Right cardiac atrium (tissue), 5 donors: ENCODE measurements around the gene LRRC55. TPM values are rescaled to one million over a fixed set of nuclear protein-coding genes. Genes with fewer than 3 reads are reported as not detected.

Source experiments
- ATAC-seq, 2 donors: fragments of 200-7000 bp; cut with Tn5 transposase; one replicate each; pipeline versions ENCODE4 v1.8.0 to v1.9.1; 2020; ENCODE audit warnings: moderate library complexity in 2 of 2, mild to moderate bottlenecking in 1 of 2
- DNase-seq, 3 donors: peaks; one replicate each; pipeline ENCODE4 v3.0.0-alpha.2; 2020
- H3K27ac ChIP-seq: one replicate; pipeline ENCODE4 v1.5.1; 2013; ENCODE audit warnings: mild to moderate bottlenecking, low read length, control low read depth, moderate library complexity
- H3K27me3 ChIP-seq: one replicate; pipeline ENCODE4 v1.6.1; 2013; ENCODE audit not compliant: control insufficient read depth, insufficient read depth
- H3K4me1 ChIP-seq: one replicate; pipeline ENCODE4 v1.6.1; 2013; ENCODE audit warnings: low read length; ENCODE audit not compliant: control insufficient read depth, insufficient read depth
- H3K4me3 ChIP-seq: one replicate; pipeline ENCODE4 v1.5.1; 2013; ENCODE audit warnings: low read length, control low read depth
- H3K9me3 ChIP-seq: one replicate; pipeline ENCODE4 v1.6.1; 2013; ENCODE audit warnings: low read length; ENCODE audit not compliant: control insufficient read depth
- WGBS: extraction: QIAGEN DNeasy Blood & Tissue Kit; methylation state at CpG from one replicate; pipeline ENCODE4 v1.1.7; 2013; 5-methylcytosine and 5-hydroxymethylcytosine counted together
- intact Hi-C, 4 donors: fragments of 100-400 bp; cut with DNase I; formaldehyde crosslinking; loops; one replicate each; pipeline versions ENCODE4 v1.11.0 to v1.14.0; 2022 to 2023
- polyA plus RNA-seq: library from polyadenylated mRNA; stranded (reverse); fragments of 200-250 nt; gene quantifications from one replicate; pipeline ENCODE4 v1.2.3, GENCODE V29; 2013
- total RNA-seq, 4 donors: library from RNA; stranded (reverse); fragmentation: NEBNext Ultra II Directional; extraction: Animal tissue kit (Norgen Biotek cat#: 25700); gene quantifications; one replicate each; pipeline ENCODE4 v1.2.1, GENCODE V29; 2021
- donor health status: healthy with polysubstance abuse.
- donor health status: DM: no; HTN: yes; CAD: no.
- donor health status: DM: no; HTN: no; CAD: no.
- donor health status: DM: no; HTN: yes; CAD: no; lungs with severe emphysema.
- donor health status: DM: yes; HTN: yes; CAD: no.

LRRC55 gene
- total and polyA plus RNA-seq, 5 donors = 0.02 to 0.09 (median 0.09) TPM; not detected in 1

GRCh38 chr11:57223601-57224000 lies 41.8 kb downstream of the LRRC55 start:
- ATAC-seq (no peak), DNase-seq (no peak)
- Histone ChIP-seq H3K4me3 (no peak overlapping the region), H3K9me3 (no peaks in the 10 kb centered on the region), H3K27me3 (no peaks in the 10 kb centered on the region), H3K27ac (no peak overlapping the region), H3K4me1 (peaks cover 8% of the 10 kb centered on the region)
- 82% methylated on average over 3 of the region's 3 CpGs for WGBS
- intact Hi-C loops = no loop called here

- H3K27ac ChIP-seq = no peak overlapping the region
- no peak overlapping the region for H3K4me3 ChIP-seq
- no peaks in the 10 kb centered on the region for H3K27me3 ChIP-seq
- H3K9me3 ChIP-seq = no peaks in the 10 kb centered on the region
- 94% methylated on average over 2 of the region's 2 CpGs for WGBS
- intact Hi-C loops = no loop called here
- no peak for ATAC-seq
- peaks cover 6% of the 10 kb centered on the region for H3K4me1 ChIP-seq
- DNase-seq = no peak
Observed at GRCh38 chr11:57224128-57224527, 42.4 kb downstream of the LRRC55 start.

GRCh38 chr11:57224537-57224936 lies 42.8 kb downstream of the LRRC55 start:
- Histone ChIP-seq H3K4me3 (no peak overlapping the region), H3K27ac (no peak overlapping the region), H3K4me1 (peaks cover 2% of the 10 kb centered on the region), H3K9me3 (no peaks in the 10 kb centered on the region), H3K27me3 (no peaks in the 10 kb centered on the region)
- intact Hi-C loops = no loop called here
- ATAC-seq (no peak), DNase-seq (no peak)

- intact Hi-C loops = no loop called here
- peaks cover 2% of the 10 kb centered on the region for H3K4me1 ChIP-seq
- no peak for DNase-seq
- no peak overlapping the region for H3K27ac ChIP-seq
- no peaks in the 10 kb centered on the region for H3K9me3 ChIP-seq
- ATAC-seq = no peak
- H3K4me3 ChIP-seq = no peak overlapping the region
- H3K27me3 ChIP-seq = no peaks in the 10 kb centered on the region
- WGBS = 78% methylated on average over 3 of the region's 3 CpGs
Observed at GRCh38 chr11:57228600-57228999, 46.8 kb downstream of the LRRC55 start.

GRCh38 chr11:57230316-57230715 lies 48.6 kb downstream of the LRRC55 start:
- 47% methylated on average over 5 of the region's 5 CpGs for WGBS
- Histone ChIP-seq H3K9me3 (no peaks in the 10 kb centered on the region), H3K4me3 (no peak overlapping the region), H3K27me3 (no peaks in the 10 kb centered on the region), H3K4me1 (peaks cover 6% of the 10 kb centered on the region), H3K27ac (no peak overlapping the region)
- ATAC-seq (peak in 1 of 2 donors; percentile 21), DNase-seq (no peak)
- intact Hi-C loops = no loop called here

GRCh38 chr11:57230791-57231538 lies 49.2 kb downstream of the LRRC55 start:
- Histone ChIP-seq H3K4me1 (peaks cover 6% of the 10 kb centered on the region), H3K27me3 (no peaks in the 10 kb centered on the region), H3K4me3 (no peak overlapping the region), H3K9me3 (no peaks in the 10 kb centered on the region), H3K27ac (no peak overlapping the region)
- DNase-seq = peak; percentile 59 to 80 (median 68)
- ATAC-seq = peak; percentile 74 to 89
- intact Hi-C loops = no loop called here
- 30% methylated on average over 18 of the region's 18 CpGs for WGBS

DNA sequence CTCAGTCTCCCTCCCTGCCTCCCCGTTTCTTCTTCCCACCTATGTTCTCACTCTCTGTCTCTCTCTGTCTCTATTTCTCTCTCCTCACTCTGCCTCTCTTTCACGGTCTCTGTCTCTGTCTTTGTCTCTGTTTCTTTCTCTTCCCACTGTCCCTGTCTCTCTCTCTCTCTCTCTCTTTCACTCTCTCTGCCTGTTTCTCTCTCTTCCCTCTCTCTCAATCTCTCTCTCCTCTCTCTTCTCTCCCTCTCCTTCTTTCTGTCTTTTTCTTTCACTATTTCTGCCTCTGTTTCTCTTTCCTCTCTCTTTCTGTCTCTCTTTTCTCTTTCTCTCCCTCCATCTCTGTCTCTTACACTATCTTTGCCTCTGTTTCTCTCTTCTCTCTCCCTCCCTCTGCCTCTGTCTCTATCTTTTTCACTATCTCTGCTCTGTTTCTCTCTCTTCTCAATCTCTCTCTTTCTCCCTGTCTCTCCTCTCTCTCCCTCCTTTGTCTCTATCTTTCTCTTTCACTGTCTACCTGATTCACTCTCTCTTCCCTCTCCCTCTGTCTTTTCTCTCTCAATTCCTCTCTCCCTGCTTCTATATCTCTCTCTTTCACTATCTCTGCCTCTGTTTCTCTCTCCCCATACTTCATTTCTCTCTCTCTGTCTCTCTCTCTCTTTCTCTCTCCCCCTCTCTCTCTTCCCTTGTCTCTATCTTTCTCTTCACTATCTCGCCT lies 49.9 kb downstream of the LRRC55 start:
- no peak for ATAC-seq
- Histone ChIP-seq H3K9me3 (no peaks in the 10 kb centered on the region), H3K27me3 (no peaks in the 10 kb centered on the region), H3K27ac (no peak overlapping the region), H3K4me1 (peaks cover 6% of the 10 kb centered on the region), H3K4me3 (no peak overlapping the region)
- no peak for DNase-seq
- intact Hi-C loops = no loop called here
- WGBS = 43% methylated on average over 3 of the region's 3 CpGs

DNA sequence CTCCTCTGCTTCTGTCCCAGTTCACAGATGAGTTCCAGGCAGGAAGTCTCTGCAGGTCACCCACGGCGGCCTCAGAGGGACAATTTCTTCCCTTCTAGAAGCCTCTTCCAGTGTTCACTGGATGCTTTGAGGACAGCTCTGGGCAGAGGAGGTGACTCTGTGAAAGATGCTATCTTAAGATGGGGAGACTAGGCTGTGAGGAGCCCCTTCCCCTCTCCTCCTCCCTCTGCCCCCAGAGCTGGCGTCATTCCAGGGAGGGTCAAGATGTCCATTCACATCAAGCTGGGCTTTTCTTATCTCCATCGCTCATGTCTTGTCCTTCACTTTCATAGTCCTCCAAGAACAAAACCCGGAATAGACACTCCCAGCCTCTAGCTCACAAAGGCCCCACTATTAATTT lies 51.9 kb downstream of the LRRC55 start:
- H3K27ac ChIP-seq = no peak overlapping the region
- H3K27me3 ChIP-seq = no peaks in the 10 kb centered on the region
- WGBS = 40% methylated on average over 5 of the region's 5 CpGs

DNA sequence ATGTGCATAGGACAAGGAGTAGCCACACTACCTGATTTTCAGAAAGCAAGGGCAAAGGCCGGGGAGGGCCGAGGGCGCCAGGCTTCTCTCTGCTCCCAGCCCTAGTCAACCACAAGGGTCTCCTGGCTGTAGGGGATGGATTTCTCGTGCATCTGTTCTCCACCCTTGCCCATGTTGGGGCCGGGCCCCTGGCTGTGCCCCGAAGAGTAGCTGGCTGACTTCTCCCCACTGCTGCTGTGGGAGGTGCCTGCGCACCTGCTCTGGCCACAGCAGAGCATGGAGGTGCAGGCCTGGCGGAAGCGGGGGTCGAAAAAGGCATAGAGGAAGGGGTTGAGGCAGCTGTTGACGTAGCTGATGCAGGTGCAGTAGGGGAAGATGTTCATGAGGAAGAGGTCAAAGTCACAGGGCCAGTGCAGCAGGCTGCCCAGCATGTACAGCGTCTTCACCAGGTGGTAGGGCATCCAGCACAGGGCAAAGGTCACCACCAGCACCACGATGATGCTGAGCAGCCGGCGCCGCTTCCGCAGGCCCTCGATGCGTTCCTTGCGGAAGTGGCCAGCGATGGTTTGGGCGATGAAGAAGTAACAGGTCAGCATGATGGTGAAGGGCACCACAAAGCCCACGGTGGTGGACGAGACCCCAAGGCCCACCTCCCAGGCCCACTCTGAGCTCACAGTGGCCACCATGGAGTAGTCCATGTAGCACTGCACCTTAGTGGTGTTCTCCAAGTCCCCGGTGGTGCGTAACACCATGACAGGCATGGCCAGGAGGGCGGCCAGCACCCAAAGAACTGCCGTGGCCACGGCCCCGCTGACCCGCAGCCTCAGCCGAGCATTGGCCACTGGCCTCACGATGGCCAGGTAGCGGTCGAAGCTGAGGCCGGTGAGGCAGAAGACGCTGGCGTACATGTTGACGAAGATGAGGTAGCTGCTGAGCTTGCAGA lies 54.3 kb downstream of the LRRC55 start:
- peak in 1 of 3 donors; percentile 43 for DNase-seq
- Histone ChIP-seq H3K27me3 (no peaks in the 10 kb centered on the region), H3K4me1 (peaks cover 6% of the 10 kb centered on the region), H3K27ac (no peak overlapping the region), H3K4me3 (peak overlapping the region; percentile 7), H3K9me3 (no peaks in the 10 kb centered on the region)
- intact Hi-C loops = no loop called here
- no peak for ATAC-seq
- 65% methylated on average over 39 of the region's 39 CpGs for WGBS

More for the DNA sequence above, 51.9 kb downstream of the LRRC55 start:
- Histone ChIP-seq H3K4me1 (peaks cover 8% of the 10 kb centered on the region), H3K4me3 (no peak overlapping the region), H3K9me3 (no peaks in the 10 kb centered on the region)
- intact Hi-C loops = no loop called here
- ATAC-seq (no peak), DNase-seq (peak in 1 of 3 donors; percentile 34)

DNA sequence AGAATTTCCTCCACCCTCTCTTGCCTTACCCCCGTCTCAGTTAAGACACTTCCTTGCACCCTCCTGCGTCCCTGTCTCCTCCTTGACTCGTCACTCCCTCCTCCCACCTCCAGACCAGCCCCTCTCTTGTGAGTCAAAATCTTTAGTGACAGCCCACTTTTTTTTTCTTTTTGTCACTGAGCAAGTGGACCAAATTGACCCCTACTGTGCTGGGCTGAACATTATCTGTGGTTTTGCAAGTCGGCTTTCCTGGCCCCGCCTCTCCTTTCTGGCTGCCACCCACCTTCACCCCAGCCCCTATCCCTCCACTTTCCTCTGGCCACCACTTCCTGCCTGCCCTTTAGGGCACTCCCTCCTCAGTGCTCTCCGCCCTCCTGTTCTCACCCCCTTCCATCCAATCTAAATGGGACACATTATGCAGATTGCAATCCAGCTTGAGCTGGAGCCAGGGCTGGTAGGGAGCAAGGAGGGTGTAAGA lies 55.5 kb downstream of the LRRC55 start, which contains the start of gene APLNR:
TSS of gene APLNR (minus strand) at position 47 of the 478 bp plus-strand sequence. CDS start 246 bp downstream, outside the sequence.
- intact Hi-C loops = no loop called here
- Histone ChIP-seq H3K4me1 (peaks cover 6% of the 10 kb centered on the region), H3K27me3 (no peaks in the 10 kb centered on the region), H3K9me3 (no peaks in the 10 kb centered on the region), H3K27ac (no peak within 1 kb of the TSS), H3K4me3 (no peak within 1 kb of the TSS)
- ATAC-seq (peak; percentile 74), DNase-seq (peak in 2 of 3 donors; percentile 70 to 76)
- WGBS = 21% methylated on average over 6 of the region's 6 CpGs
